DMS153 treated with DMSO at 0.1 percent for 48 hours (cell line): ENCODE results near the gene DLX6.

Experiments
- DNase-seq: peaks from one replicate; lab custom pipeline; 2025; ENCODE audit not compliant: unreplicated experiment; lab: John Stamatoyannopoulos, UW

DLX6 gene

GRCh38 chr7:97009753-97010732 lies 4.7 kb downstream of the DLX6 start:
- DNase-seq = no peak

DNA sequence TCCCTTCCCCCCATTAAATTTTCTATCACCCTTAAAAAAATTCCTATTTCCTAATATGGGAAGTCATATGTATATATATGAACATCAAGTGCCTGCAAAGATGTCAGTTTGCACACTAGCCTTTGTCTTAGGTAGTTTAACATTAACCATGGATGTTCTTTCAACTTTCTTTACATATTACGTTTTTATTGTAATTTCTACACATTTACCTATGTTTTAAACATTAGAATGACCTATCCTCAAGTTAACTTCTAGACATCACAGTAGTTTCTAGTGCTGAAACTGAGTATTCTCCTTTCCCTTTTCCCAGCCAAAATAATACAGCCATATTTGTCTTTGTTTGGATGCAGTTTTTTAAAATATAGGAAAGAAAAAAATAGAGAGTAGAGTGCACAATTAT lies 5.8 kb downstream of the DLX6 start:
- DNase-seq = no peak

- DNase-seq = no peak
Measured at GRCh38 chr7:97011536-97012364, 6.4 kb downstream of the DLX6 start.

DNA sequence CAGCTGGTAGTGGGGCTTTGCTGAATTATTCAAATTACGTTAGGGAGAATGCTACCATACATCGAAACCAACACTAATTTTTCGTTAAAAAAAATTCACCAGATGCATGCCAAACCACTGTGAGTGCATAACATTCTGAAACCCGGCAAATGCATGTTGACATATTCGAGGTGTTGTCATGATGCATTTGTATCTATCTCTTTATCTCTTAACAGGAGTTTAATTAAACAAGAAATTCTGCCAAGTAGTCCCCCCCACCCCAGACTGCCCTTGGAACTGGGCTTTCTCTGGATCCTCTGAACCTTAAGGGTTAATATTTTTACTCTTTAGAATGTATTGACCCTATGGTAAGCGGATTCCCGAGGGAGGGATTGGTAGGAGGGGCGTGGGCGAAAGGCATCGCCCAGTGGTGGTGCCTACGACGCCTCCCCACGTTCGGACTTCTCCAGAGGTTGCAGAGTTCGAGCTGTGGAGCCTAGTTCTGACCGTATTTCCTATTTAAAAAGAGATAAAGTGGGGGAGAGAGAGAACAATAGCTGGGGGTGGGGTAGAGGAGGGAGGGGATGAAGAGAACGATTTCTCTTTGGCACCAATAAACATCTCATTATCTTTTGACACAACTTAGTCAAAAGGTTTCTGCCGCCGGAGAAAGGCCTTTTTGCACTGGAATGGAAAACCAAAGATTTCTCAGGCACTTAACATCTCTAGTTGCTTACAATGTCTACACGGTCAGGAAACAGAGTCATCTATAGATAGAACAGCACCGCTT lies 7.2 kb downstream of the DLX6 start:
- no peak for DNase-seq

- DNase-seq = no peak
Measured at GRCh38 chr7:97013134-97013844, 7.9 kb downstream of the DLX6 start.

DNA sequence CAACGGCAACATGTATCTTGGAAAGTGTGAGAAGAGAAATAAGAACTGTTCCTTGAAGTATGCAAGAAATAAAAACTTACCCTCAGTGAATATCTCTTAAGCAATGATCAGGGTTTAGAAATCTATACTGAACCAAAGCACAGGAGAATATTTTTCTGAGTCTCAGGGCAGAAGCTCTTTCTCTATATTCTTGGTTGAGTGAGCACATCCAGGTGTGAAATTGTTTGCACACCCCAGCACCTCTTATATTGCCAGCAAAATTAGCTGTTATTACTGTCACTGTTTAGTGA lies 8.4 kb downstream of the DLX6 start:
- DNase-seq = no peak

DNA sequence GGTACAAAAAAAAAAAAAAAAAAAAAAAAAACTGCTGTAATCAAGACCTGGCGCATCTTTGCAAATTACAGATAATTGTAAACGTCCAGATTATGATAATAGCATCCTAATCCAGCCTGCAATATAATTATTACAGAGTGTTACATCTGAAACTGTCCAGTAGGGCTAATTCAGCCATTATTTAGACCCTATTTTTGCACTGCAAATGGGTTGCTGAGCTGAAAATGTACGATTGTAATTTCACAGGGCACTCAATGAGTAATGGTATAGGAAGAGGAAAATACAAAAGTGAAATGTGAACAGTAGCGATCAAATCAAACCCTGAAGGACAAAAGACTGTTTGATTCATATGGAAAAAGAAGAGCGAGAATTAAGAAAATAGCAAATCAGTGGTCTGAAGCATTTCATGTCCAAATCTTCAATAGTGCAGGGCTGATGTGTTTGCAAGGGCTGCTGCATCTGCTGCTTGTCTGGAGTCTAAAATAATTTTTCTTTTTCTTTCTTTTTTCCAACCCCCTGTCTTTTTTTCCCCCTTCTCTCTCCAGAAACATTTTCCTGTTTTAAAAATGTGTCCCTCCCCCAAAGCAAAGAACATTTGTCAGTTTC lies 8.9 kb downstream of the DLX6 start:
- DNase-seq = no peak

GRCh38 chr7:97015279-97015678 lies 9.9 kb downstream of the DLX6 start:
- no peak for DNase-seq

DNA sequence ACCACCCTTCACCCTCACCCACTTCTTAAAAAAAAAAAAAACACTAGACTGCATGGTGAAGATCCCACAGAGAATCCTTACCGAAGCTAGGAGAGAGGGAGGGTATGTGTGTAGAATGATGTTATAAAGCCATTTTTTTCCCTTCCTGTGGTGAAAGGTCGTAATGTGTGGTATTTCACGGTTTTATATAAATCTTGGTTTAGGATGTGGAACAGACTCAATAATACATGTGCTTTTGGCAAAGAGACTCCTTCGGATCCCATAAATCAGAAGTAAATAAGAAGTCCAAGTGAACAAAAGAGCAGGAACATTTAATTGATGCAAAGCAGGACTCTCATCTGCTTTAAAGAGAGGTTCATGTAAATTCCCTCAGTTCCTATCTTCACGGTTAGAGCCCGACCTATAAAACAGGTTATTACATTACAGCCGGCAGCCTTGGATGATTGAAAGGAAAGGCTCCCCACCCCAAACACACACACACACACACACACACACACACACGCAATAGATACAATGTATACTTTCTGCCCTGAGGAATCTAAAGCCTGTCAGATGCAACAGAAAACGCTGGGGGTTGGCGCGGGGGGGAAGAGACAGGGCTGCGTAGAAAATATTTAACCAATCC lies 10.5 kb downstream of the DLX6 start:
- DNase-seq = no peak

DNA sequence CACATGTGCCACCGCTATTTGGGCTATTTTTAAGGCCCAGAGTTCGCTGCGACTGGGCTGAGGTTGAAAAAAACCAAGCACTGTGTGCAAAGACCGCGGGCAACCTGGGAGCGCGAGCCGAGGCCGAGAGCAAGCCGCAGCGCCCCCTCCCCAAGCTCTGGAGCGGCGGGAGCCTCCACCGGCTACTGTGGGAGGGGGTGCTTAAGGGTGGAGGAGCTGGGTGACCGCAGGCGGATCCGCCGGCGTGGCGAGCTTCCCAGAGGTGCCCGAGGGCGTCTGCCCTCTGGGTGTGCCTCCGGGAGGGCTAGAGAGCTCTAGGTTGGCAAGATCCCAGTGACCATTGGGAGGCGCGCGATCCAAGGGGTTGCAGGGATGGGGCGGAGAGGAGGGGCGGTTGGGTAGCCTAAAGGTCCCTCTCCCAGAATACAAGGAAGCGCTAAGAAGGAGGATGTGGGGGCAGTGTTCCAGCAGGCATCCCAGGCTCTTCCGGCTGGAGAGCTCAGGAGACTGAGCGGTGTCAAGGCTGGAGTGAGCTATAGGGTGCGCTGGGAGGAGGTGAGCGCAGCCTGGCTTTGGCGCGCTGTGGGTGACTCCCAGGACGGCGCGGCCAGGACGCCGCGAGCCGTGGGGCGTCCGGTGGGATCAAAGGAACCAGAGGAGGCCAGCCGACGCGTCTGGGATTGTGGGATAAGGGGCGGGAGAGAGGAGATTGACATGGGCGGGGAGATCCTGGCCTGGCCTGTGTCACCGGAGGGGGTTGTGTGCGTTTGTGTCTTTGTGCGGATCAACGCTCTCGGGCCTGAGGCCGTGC lies 11.2 kb downstream of the DLX6 start:
- peak; percentile 80 for DNase-seq

- no peak for DNase-seq
Measured at GRCh38 chr7:97017192-97018125, 12.1 kb downstream of the DLX6 start.

- no peak for DNase-seq
Measured at GRCh38 chr7:97018126-97018601, 12.8 kb downstream of the DLX6 start.

GRCh38 chr7:97018791-97019531 lies 13.6 kb downstream of the DLX6 start:
- no peak for DNase-seq

GRCh38 chr7:97019710-97020225 lies 14.4 kb downstream of the DLX6 start:
- DNase-seq = no peak

GRCh38 chr7:97020601-97020995 lies 15.2 kb downstream of the DLX6 start:
- DNase-seq = no peak

- no peak for DNase-seq
Measured at GRCh38 chr7:97020996-97021746, 15.8 kb downstream of the DLX6 start.
